ENCODE data around the gene HACL1. TPM values are rescaled to one million over a fixed set of nuclear protein-coding genes. Genes with fewer than 3 reads are reported as not detected.
"Not testable (repeated sequence)": the region's sequence is repeated elsewhere in the genome, so short reads cannot be mapped to it uniquely, and the experiment has no call there.

Gene HACL1
- total RNA-seq, 2 donors from 2014 or later, result 25.2 to 25.9 TPM

GRCh38 chr3:15551902-15552301 is 49.5 kb downstream of the HACL1 start:
- no peak overlapping the region for H3K4me3 Mint-ChIP-seq
- DNase-seq (no peak), ATAC-seq (replicated peaks in 1 of 2) (no peak)
- peaks cover 11% of the 10 kb centered on the region for H3K4me1 Mint-ChIP-seq (ENCODE audit: low read depth)
- H3K36me3 Mint-ChIP-seq (ENCODE audit: insufficient read depth in 2 of 2), result peaks cover 0 to under 1% of the 10 kb centered on the region in 2 donors
- H3K27me3 Mint-ChIP-seq (ENCODE audit: low read depth), result no peaks in the 10 kb centered on the region
- peaks cover under 1 to 1% of the 10 kb centered on the region in 2 donors for H3K9me3 Mint-ChIP-seq
- no peak overlapping the region for H3K27ac Mint-ChIP-seq

GRCh38 chr3:15549846-15550245 is 51.5 kb downstream of the HACL1 start:
- Mint-ChIP-seq H3K4me3 (no peak overlapping the region), H3K4me1 (ENCODE audit: low read depth) (no peaks in the 10 kb centered on the region), H3K36me3 (ENCODE audit: insufficient read depth in 2 of 2) (peaks cover 0 to 4% of the 10 kb centered on the region in 2 donors), H3K27ac (no peak overlapping the region), H3K9me3 (peaks cover 3 to 4% of the 10 kb centered on the region in 2 donors), H3K27me3 (ENCODE audit: low read depth) (no peaks in the 10 kb centered on the region)
- DNase-seq (no peak), ATAC-seq (replicated peaks in 1 of 2) (no peak)

- no peak for DNase-seq
- peaks cover 0 to 4% of the 10 kb centered on the region in 2 donors for H3K36me3 Mint-ChIP-seq (ENCODE audit: insufficient read depth in 2 of 2)
- no peaks in the 10 kb centered on the region for H3K27me3 Mint-ChIP-seq (ENCODE audit: low read depth)
- no peak overlapping the region for H3K27ac Mint-ChIP-seq
- ATAC-seq (replicated peaks in 1 of 2), result no peak
- H3K4me1 Mint-ChIP-seq (ENCODE audit: low read depth), result peaks cover 14% of the 10 kb centered on the region
- peaks cover 3 to 4% of the 10 kb centered on the region in 2 donors for H3K9me3 Mint-ChIP-seq
- H3K4me3 Mint-ChIP-seq, result no peak overlapping the region
Observed at GRCh38 chr3:15542614-15543013, 58.8 kb downstream of the HACL1 start.

- Mint-ChIP-seq H3K9me3 (no peaks in the 10 kb centered on the region), H3K4me3 (no peak overlapping the region), H3K4me1 (ENCODE audit: low read depth) (peaks cover 26% of the 10 kb centered on the region), H3K36me3 (ENCODE audit: insufficient read depth in 2 of 2) (no peaks in the 10 kb centered on the region), H3K27me3 (ENCODE audit: low read depth) (no peaks in the 10 kb centered on the region), H3K27ac (no peak overlapping the region)
- ATAC-seq (replicated peaks in 1 of 2) (no peak), DNase-seq (no peak)
Observed at GRCh38 chr3:15541371-15541770, 60.0 kb downstream of the HACL1 start.

- no peak overlapping the region for H3K4me3 Mint-ChIP-seq
- peaks cover 44% of the 10 kb centered on the region for H3K4me1 Mint-ChIP-seq (ENCODE audit: low read depth)
- H3K9me3 Mint-ChIP-seq, result no peaks in the 10 kb centered on the region
- H3K36me3 Mint-ChIP-seq (ENCODE audit: insufficient read depth in 2 of 2), result no peaks in the 10 kb centered on the region
- ATAC-seq (replicated peaks in 1 of 2), result no peak
- no peak for DNase-seq
- H3K27me3 Mint-ChIP-seq (ENCODE audit: low read depth), result no peaks in the 10 kb centered on the region
- H3K27ac Mint-ChIP-seq, result no peak overlapping the region
Observed at GRCh38 chr3:15539066-15539465, 62.3 kb downstream of the HACL1 start.

- Mint-ChIP-seq H3K4me1 (ENCODE audit: low read depth) (peaks cover 44% of the 10 kb centered on the region), H3K9me3 (no peaks in the 10 kb centered on the region), H3K4me3 (peak overlapping the region in 1 of 2 donors; percentile 4), H3K27ac (no peak overlapping the region), H3K27me3 (ENCODE audit: low read depth) (no peaks in the 10 kb centered on the region), H3K36me3 (ENCODE audit: insufficient read depth in 2 of 2) (no peaks in the 10 kb centered on the region)
- ATAC-seq (replicated peaks in 1 of 2) (peak in 1 of 2 donors; percentile 58), DNase-seq (no peak)
Observed at GRCh38 chr3:15538345-15538744, 63.0 kb downstream of the HACL1 start.

GRCh38 chr3:15536856-15537255 is 64.5 kb downstream of the HACL1 start:
- no peaks in the 10 kb centered on the region for H3K9me3 Mint-ChIP-seq
- no peak for ATAC-seq (replicated peaks in 1 of 2)
- DNase-seq, result no peak
- no peaks in the 10 kb centered on the region for H3K36me3 Mint-ChIP-seq (ENCODE audit: insufficient read depth in 2 of 2)
- peak overlapping the region; percentile 36 to 85 for H3K4me3 Mint-ChIP-seq
- H3K4me1 Mint-ChIP-seq (ENCODE audit: low read depth), result peaks cover 44% of the 10 kb centered on the region
- H3K27ac Mint-ChIP-seq, result peak overlapping the region; percentile 95
- no peaks in the 10 kb centered on the region for H3K27me3 Mint-ChIP-seq (ENCODE audit: low read depth)

- Mint-ChIP-seq H3K4me3 (peak overlapping the region; percentile 40 to 85), H3K36me3 (ENCODE audit: insufficient read depth in 2 of 2) (no peaks in the 10 kb centered on the region), H3K27ac (peak overlapping the region; percentile 55), H3K4me1 (ENCODE audit: low read depth) (peaks cover 44% of the 10 kb centered on the region), H3K27me3 (ENCODE audit: low read depth) (no peaks in the 10 kb centered on the region), H3K9me3 (no peaks in the 10 kb centered on the region)
- DNase-seq, result peak; percentile 60 to 64
- peak; percentile 98 for ATAC-seq (replicated peaks in 1 of 2)
Observed at GRCh38 chr3:15535732-15536131, 65.6 kb downstream of the HACL1 start.

- H3K4me1 Mint-ChIP-seq (ENCODE audit: low read depth), result peaks cover 47% of the 10 kb centered on the region
- H3K27ac Mint-ChIP-seq; H3K36me3 Mint-ChIP-seq (ENCODE audit: insufficient read depth in 2 of 2); ATAC-seq (replicated peaks in 1 of 2); H3K9me3 Mint-ChIP-seq; H3K27me3 Mint-ChIP-seq (ENCODE audit: low read depth); DNase-seq; H3K4me3 Mint-ChIP-seq: not testable (repeated sequence)
Observed at GRCh38 chr3:15532614-15533013, 68.8 kb downstream of the HACL1 start.

- Mint-ChIP-seq H3K9me3 (no peaks in the 10 kb centered on the region), H3K27me3 (ENCODE audit: low read depth) (no peaks in the 10 kb centered on the region), H3K4me1 (ENCODE audit: low read depth) (peaks cover 34% of the 10 kb centered on the region), H3K36me3 (ENCODE audit: insufficient read depth in 2 of 2) (no peaks in the 10 kb centered on the region), H3K4me3 (no peak overlapping the region), H3K27ac (no peak overlapping the region)
- ATAC-seq (replicated peaks in 1 of 2) (no peak), DNase-seq (no peak)
Observed at GRCh38 chr3:15531346-15531745, 70.0 kb downstream of the HACL1 start.

- Mint-ChIP-seq H3K4me1 (ENCODE audit: low read depth) (peaks cover 17% of the 10 kb centered on the region), H3K27me3 (ENCODE audit: low read depth) (no peaks in the 10 kb centered on the region), H3K36me3 (ENCODE audit: insufficient read depth in 2 of 2) (no peaks in the 10 kb centered on the region), H3K4me3 (peak overlapping the region in 1 of 2 donors; percentile 2), H3K9me3 (no peaks in the 10 kb centered on the region), H3K27ac (peak overlapping the region; percentile 14)
- DNase-seq (no peak), ATAC-seq (replicated peaks in 1 of 2) (no peak)
Observed at GRCh38 chr3:15528854-15529537, 72.4 kb downstream of the HACL1 start.

- Mint-ChIP-seq H3K4me3 (no peak overlapping the region), H3K4me1 (ENCODE audit: low read depth) (peaks cover 17% of the 10 kb centered on the region), H3K27ac (no peak overlapping the region), H3K9me3 (no peaks in the 10 kb centered on the region), H3K36me3 (ENCODE audit: insufficient read depth in 2 of 2) (no peaks in the 10 kb centered on the region), H3K27me3 (ENCODE audit: low read depth) (no peaks in the 10 kb centered on the region)
- ATAC-seq (replicated peaks in 1 of 2), result no peak
- peak in 1 of 2 donors; percentile 6 for DNase-seq
Observed at GRCh38 chr3:15527031-15527459, 74.3 kb downstream of the HACL1 start.

GRCh38 chr3:15525790-15526189 is 75.6 kb downstream of the HACL1 start:
- H3K27me3 Mint-ChIP-seq (ENCODE audit: low read depth), result peaks cover 11% of the 10 kb centered on the region
- DNase-seq (no peak), ATAC-seq (replicated peaks in 1 of 2) (no peak)
- H3K9me3 Mint-ChIP-seq, result no peaks in the 10 kb centered on the region
- no peaks in the 10 kb centered on the region for H3K36me3 Mint-ChIP-seq (ENCODE audit: insufficient read depth in 2 of 2)
- peaks cover 29% of the 10 kb centered on the region for H3K4me1 Mint-ChIP-seq (ENCODE audit: low read depth)
- H3K27ac Mint-ChIP-seq, result no peak overlapping the region
- H3K4me3 Mint-ChIP-seq, result no peak overlapping the region

Measured in activated T-cell treated with anti-CD3 and anti-CD28 coated beads, Interleukin-2, amount 50 U/mL, for 72 hours (primary cell).